Activated T-cell treated with anti-CD3 and anti-CD28 coated beads, Interleukin-2, amount 50 U/mL, for 4 hours (primary cell): ENCODE data around the gene ALPK3. TPM values are rescaled to one million over a fixed set of nuclear protein-coding genes. Genes with fewer than 3 reads are reported as not detected.

ENCODE experiments used
- ATAC-seq, 2 donors: fragments of 200-7000 bp; cut with Tn5 transposase; one replicate each; pipeline ENCODE4 v1.10.0; 2021
- DNase-seq: peaks from one replicate; pipeline ENCODE4 v3.0.0-alpha.2; 2020
- H3K27me3 Mint-ChIP-seq: one replicate; pipeline ENCODE4 v1.8.0; 2021; ENCODE audit warnings: low read depth, mixed read lengths
- H3K36me3 Mint-ChIP-seq: one replicate; pipeline ENCODE4 v1.8.0; 2022; ENCODE audit warnings: mixed read lengths; ENCODE audit not compliant: insufficient read depth
- H3K4me1 Mint-ChIP-seq: one replicate; pipeline ENCODE4 v1.8.0; 2021; ENCODE audit warnings: low read depth, mixed read lengths
- H3K4me3 Mint-ChIP-seq: one replicate; pipeline ENCODE4 v1.8.0; 2021; ENCODE audit warnings: mild to moderate bottlenecking, moderate library complexity, mixed read lengths
- H3K9me3 Mint-ChIP-seq: one replicate; pipeline ENCODE4 v1.8.0; 2021; ENCODE audit warnings: mixed read lengths
- total RNA-seq, 3 donors: library from RNA; stranded (reverse); gene quantifications; one replicate each; pipeline ENCODE4 v1.2.1, GENCODE V29; 2021

The ALPK3 gene
- total RNA-seq, 3 donors from 2014 or later, result 0.05 to 0.13 (median 0.11) TPM

DNA sequence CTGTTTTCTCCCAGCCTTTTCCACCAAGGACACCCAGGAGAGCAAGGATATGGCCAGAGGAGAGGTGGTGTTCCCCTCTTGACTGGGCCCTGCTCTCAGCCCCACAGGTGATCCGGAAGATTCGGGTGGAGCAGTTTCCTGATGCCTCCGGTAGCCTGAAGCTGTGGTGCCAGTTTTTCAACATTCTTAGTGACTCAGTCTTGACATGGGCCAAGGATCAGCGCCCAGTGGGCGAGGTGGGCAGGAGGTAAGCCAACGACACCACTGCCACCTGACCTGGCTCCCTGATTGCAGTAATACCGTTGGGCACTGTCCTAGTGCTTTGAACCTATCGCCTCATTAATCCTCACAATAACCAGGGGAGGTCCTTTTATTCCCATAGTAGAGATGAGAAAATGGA is 42.0 kb downstream of the ALPK3 start:
- H3K4me3 Mint-ChIP-seq, result no peak overlapping the region
- ATAC-seq (no peak), DNase-seq (no peak)
- H3K9me3 Mint-ChIP-seq, result no peaks in the 10 kb centered on the region
- H3K36me3 Mint-ChIP-seq, result no peaks in the 10 kb centered on the region
- H3K4me1 Mint-ChIP-seq, result no peaks in the 10 kb centered on the region
- no peaks in the 10 kb centered on the region for H3K27me3 Mint-ChIP-seq

DNA sequence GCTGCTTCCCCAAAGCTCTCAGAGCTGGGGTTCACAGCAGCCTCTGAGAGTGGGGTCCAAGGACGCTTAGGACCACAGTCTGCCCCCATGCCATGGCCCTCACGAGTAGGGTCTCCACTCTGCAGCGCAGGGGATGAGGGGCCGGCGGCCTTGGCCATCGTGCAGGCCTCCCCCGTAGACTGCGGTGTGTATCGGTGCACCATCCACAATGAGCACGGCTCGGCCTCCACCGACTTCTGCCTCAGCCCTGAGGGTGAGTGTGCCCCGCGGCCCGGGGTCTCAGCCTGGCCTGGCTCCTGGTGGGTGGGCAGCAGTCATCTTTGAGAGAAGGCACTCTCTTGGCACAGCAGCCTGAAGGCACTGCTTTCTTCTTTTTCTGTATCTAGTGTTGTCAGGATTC is 42.5 kb downstream of the ALPK3 start:
- DNase-seq (no peak), ATAC-seq (no peak)
- no peaks in the 10 kb centered on the region for H3K27me3 Mint-ChIP-seq
- H3K9me3 Mint-ChIP-seq, result no peaks in the 10 kb centered on the region
- no peaks in the 10 kb centered on the region for H3K36me3 Mint-ChIP-seq
- no peaks in the 10 kb centered on the region for H3K4me1 Mint-ChIP-seq
- no peak overlapping the region for H3K4me3 Mint-ChIP-seq

DNA sequence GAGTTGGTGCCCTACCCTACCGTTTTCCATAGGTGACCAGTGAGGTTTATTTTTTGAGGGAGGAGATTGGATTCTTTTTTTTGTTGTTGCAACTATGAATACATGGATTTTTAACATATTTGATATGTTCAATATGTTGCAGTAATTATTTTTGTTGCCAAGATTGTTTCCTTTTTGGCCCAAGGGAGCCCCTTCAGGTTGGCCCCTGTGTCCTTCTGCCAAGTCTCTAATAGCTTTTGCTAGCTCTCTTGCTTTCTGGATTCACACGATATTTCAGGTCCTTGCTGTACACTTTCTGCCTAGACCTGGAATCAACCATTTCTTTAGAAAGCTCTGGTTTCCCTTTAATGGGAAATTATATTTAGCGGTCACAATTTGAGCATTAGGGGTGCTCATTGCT is 44.6 kb downstream of the ALPK3 start:
- H3K27me3 Mint-ChIP-seq, result no peaks in the 10 kb centered on the region
- ATAC-seq (no peak), DNase-seq (no peak)
- H3K4me1 Mint-ChIP-seq, result no peaks in the 10 kb centered on the region
- no peaks in the 10 kb centered on the region for H3K9me3 Mint-ChIP-seq
- no peaks in the 10 kb centered on the region for H3K36me3 Mint-ChIP-seq
- H3K4me3 Mint-ChIP-seq, result no peak overlapping the region

DNA sequence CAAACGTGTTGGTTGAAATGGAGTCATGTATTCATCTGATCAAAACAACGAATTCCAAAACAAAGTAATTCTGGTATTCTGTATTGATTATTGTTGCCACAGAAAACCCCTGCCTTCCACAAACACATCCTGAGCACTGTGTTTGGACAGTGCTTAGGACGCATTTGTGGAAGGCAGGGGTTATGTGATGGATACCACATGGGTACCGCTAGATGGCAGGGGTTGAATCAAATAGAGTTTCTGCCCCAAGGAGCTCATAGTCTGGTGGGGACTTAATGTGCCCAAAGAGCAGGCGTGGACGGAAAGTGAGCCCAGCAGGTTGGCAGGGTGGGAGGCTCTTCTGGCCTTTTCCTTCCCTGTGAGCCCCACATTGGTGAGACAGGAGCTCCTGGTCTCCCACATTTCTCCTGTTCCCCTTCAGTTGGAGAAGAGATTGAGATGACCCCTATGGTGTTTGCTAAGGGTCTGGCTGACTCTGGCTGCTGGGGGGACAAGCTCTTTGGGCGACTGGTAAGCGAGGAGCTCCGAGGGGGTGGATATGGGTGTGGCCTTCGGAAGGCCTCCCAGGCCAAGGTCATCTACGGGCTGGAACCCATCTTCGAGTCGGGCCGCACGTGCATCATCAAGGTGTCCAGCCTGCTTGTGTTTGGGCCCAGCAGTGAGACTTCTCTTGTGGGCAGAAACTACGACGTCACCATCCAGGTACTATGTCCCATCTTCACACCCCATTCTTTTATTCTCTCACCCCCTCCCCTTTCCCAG is 45.2 kb downstream of the ALPK3 start:
- no peaks in the 10 kb centered on the region for H3K27me3 Mint-ChIP-seq
- ATAC-seq, result no peak
- H3K4me1 Mint-ChIP-seq, result no peaks in the 10 kb centered on the region
- H3K36me3 Mint-ChIP-seq, result no peaks in the 10 kb centered on the region
- H3K4me3 Mint-ChIP-seq, result no peak overlapping the region
- DNase-seq, result no peak
- H3K9me3 Mint-ChIP-seq, result no peaks in the 10 kb centered on the region

DNA sequence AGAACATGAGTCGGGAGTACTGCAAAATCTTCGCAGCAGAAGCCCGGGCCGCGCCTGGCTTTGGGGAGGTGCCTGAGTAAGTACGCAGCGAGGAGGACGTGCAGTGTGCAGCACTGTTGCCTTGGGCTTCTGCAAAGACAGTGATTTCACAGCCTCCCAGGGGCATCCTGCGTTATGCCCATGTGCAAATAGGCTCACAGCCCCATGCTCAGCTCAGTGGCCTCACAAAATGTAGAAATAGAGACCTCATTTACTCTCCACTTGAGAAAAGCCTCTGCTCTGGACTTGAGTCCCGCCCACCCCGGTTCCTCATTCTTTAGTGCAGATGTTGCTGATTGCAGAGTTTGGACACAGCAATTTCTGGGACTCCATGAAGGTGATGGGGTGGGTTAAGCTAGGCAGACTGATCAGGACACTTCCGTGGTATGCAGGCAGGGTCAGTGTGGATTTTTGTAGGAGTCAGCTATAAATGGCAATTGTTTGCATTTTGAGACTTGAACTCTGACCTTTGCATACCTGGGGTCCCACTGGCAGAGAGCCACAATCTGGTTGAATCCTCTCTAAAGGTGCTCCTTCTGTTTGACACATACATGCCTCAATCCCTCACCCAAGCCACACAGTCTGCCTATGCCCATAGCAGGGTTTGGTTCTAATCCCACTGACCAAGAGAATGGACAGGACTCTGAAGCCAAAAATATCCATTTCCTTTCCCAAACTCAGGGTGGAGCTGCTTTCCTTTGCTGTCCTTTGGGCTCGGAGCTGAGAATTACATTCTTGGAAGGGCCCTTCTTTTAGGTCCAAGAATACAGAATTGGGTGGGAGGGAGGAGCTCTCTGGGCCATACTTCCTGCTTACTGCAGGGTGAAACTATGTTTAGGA is 46.6 kb downstream of the ALPK3 start:
- no peak overlapping the region for H3K4me3 Mint-ChIP-seq
- no peaks in the 10 kb centered on the region for H3K27me3 Mint-ChIP-seq
- H3K9me3 Mint-ChIP-seq, result no peaks in the 10 kb centered on the region
- no peaks in the 10 kb centered on the region for H3K36me3 Mint-ChIP-seq
- H3K4me1 Mint-ChIP-seq, result no peaks in the 10 kb centered on the region
- no peak for ATAC-seq
- no peak for DNase-seq

DNA sequence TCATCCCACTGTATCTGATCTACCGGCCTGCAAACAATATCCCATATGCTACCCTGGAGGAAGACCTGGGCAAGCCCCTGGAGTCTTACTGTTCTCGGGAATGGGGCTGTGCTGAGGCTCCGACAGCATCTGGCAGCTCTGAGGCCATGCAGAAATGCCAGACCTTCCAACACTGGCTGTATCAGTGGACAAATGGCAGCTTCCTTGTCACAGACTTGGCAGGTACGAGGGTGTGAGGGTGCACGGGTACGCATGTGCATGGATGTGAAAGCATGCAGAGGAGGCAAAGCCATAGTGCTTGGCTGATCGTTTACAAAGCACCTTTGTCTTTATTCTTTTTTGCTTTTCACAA is 47.3 kb downstream of the ALPK3 start:
- no peaks in the 10 kb centered on the region for H3K36me3 Mint-ChIP-seq
- no peaks in the 10 kb centered on the region for H3K9me3 Mint-ChIP-seq
- H3K27me3 Mint-ChIP-seq, result no peaks in the 10 kb centered on the region
- H3K4me3 Mint-ChIP-seq, result no peak overlapping the region
- ATAC-seq (no peak), DNase-seq (no peak)
- H3K4me1 Mint-ChIP-seq, result no peaks in the 10 kb centered on the region

DNA sequence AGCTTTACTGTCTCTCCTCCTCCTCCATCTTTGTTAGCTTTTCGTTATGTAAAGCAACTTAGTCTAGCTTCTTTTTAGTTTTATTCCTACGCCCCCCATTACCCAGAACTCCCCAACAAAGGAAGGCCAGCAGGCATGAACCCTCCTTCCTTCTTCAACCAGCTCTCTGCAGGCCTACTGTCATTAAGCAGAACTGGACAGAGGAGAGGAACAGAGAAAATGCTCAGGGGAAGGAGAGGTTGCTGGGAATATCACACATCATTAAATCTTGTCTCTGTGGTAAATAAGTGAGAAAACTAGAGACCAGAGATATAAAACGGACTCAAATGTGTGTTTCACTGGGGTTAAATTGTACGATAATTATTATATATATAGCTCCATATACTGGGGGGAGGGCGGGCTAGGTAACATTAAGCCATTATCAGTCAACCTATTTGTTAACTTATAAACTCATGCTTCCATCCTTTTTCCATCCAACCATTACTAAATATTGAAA is 48.0 kb downstream of the ALPK3 start:
- H3K4me3 Mint-ChIP-seq, result no peak overlapping the region
- no peaks in the 10 kb centered on the region for H3K36me3 Mint-ChIP-seq
- no peaks in the 10 kb centered on the region for H3K9me3 Mint-ChIP-seq
- ATAC-seq (no peak), DNase-seq (no peak)
- no peaks in the 10 kb centered on the region for H3K4me1 Mint-ChIP-seq
- no peaks in the 10 kb centered on the region for H3K27me3 Mint-ChIP-seq

DNA sequence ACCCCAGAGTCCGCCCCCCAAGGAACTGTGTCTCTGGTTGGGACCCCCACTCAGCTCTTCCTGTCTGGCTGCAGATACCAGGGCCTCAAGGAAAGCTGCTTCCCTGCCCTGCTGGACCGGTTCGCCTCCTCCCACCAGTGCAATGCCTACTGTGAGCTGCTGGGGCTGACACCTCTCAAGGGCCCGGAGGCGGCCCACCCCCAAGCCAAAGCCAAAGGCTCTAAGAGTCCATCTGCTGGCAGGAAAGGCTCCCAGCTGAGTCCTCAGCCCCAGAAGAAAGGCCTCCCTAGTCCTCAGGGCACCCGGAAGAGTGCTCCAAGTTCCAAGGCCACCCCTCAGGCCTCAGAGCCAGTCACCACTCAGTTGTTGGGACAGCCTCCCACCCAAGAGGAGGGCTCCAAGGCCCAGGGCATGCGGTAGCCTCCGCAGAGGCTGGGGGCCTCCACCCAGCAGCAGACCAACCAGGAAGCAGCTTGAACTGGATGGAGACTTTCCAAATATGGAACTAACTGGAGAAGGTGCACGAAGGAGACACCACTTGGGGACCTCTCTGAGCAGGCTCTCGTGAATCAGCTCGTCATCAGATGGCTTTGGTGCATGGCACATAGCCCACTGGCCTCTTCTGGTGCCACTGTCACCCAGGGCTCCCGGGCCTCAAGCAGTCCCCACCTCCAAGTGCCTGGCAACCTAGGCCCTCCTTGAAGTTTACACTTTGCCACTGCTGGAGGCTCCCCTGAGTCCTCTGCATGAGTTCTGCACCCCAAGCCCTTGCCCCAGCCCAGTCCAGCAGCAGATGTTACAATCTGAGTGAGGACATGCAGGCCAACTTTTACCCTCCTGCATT is 51.1 kb downstream of the ALPK3 start:
- no peak for DNase-seq
- ATAC-seq, result no peak
- Mint-ChIP-seq H3K4me1 (no peaks in the 10 kb centered on the region), H3K36me3 (no peaks in the 10 kb centered on the region), H3K4me3 (no peak overlapping the region), H3K27me3 (no peaks in the 10 kb centered on the region), H3K9me3 (no peaks in the 10 kb centered on the region)

DNA sequence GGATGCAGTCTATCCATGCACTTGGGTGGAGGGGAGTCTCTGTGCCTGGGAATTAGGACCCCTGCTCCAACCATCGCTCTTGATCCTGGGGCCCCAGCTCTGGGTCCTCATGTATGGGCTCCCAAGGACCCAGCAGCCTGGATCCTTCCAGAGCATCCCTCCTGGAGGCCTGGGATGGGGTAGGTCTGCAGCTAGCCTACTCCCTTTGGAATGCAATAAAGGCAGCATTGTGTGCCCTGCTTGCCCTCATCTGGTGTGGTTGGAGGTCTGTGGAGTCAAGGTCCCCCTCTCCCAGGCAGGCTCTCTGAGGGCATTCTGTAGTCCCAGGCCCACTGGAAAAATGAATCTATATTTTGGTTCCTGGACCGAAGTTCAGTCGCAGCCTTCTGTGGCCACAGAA is 52.4 kb downstream of the ALPK3 start:
- H3K4me3 Mint-ChIP-seq, result no peak overlapping the region
- no peaks in the 10 kb centered on the region for H3K4me1 Mint-ChIP-seq
- no peaks in the 10 kb centered on the region for H3K9me3 Mint-ChIP-seq
- no peaks in the 10 kb centered on the region for H3K27me3 Mint-ChIP-seq
- ATAC-seq (no peak), DNase-seq (no peak)
- H3K36me3 Mint-ChIP-seq, result no peaks in the 10 kb centered on the region

DNA sequence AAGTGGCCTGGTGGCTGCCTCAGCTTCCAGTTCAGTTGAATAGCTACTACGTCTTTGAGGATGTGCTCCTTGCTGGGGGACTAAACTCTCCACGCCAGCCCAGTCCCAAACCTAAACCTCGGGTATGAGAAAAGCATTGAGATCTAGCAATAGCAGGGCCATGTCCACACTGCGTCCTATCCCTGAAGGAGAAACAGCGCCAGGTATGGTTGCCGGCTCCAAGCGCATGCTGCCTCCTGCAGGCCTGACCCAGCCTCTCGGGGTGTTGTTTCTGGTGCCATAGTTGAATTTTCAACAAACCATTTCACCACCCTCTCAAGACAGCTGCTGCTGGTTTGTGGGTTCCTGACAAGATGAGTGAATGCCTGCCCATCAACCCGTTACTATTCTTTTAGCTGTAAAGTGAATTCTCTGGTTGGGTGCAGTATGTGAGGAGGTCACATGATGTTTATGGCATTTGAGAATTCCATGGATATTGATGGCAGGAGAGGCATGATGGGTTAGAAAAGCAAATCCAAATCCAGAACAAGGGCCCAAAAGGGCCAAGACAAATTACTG is 54.4 kb downstream of the ALPK3 start:
- Mint-ChIP-seq H3K27me3 (no peaks in the 10 kb centered on the region), H3K9me3 (no peaks in the 10 kb centered on the region), H3K36me3 (no peaks in the 10 kb centered on the region), H3K4me1 (no peaks in the 10 kb centered on the region), H3K4me3 (no peak overlapping the region)
- no peak for DNase-seq
- ATAC-seq, result no peak

DNA sequence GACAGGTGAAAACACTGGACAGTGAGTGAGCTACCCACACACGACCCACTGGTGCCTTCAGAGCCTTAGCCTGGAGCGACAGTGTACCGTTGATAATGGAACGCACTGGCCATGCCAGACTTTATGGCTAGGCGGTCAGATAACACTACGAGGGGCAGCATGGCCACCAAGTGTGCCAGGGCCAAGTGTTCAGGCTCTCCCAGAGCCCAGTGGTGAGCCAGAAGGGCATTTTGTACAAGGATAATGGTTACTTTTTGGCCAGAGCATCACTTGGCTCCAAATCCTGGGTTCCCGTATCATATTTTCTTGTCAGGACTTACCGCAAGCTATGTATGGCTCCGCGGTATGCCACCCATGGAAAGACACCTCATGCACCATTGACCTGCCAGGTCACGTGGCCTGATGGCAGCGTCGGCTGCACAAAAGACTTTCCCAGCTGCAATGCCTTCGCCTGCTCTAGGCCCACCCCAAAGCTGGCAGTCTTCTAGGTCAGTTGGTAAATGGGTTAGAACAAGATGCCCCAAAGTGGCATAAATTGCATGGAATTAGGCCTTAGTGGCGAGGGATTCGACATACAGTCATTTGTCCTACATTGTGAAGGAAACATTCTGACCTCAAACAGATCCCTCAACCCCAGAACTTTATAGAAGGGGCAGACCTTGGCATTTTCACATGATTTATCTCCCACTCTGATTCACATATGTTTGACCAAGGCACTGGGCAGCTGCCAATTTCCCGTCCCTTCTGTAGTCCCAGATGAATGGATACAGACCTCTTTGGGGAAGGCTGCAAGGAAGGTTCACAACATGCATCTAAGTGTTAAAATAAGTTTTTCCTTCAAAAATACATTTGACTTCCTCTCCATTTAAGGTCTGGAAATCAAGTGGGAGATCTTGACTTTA is 55.1 kb downstream of the ALPK3 start:
- no peaks in the 10 kb centered on the region for H3K27me3 Mint-ChIP-seq
- H3K4me1 Mint-ChIP-seq, result no peaks in the 10 kb centered on the region
- ATAC-seq, result no peak
- DNase-seq, result no peak
- H3K4me3 Mint-ChIP-seq, result no peak overlapping the region
- no peaks in the 10 kb centered on the region for H3K36me3 Mint-ChIP-seq
- H3K9me3 Mint-ChIP-seq, result no peaks in the 10 kb centered on the region

DNA sequence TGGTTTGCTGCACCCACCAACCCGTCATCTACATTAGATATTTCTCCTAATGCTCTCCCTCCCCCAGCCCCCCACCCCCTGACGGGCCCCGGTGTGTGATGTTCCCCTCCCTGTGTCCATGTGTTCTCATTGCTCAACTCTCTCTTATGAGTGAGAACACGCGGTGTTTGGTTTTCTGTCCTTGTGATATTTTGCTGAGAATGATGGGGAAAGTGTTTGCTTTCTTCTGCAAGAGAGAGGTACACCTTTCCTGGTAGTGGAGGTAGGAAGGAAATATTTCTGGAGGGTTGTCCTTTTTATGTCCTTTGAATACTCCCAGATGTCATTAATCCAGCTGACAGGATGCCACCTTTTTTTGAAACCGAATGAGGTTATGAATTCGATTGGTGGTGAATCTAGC is 56.8 kb downstream of the ALPK3 start:
- Mint-ChIP-seq H3K9me3 (no peaks in the 10 kb centered on the region), H3K4me3 (no peak overlapping the region), H3K36me3 (no peaks in the 10 kb centered on the region), H3K4me1 (no peaks in the 10 kb centered on the region), H3K27me3 (no peaks in the 10 kb centered on the region)
- no peak for DNase-seq
- no peak for ATAC-seq

DNA sequence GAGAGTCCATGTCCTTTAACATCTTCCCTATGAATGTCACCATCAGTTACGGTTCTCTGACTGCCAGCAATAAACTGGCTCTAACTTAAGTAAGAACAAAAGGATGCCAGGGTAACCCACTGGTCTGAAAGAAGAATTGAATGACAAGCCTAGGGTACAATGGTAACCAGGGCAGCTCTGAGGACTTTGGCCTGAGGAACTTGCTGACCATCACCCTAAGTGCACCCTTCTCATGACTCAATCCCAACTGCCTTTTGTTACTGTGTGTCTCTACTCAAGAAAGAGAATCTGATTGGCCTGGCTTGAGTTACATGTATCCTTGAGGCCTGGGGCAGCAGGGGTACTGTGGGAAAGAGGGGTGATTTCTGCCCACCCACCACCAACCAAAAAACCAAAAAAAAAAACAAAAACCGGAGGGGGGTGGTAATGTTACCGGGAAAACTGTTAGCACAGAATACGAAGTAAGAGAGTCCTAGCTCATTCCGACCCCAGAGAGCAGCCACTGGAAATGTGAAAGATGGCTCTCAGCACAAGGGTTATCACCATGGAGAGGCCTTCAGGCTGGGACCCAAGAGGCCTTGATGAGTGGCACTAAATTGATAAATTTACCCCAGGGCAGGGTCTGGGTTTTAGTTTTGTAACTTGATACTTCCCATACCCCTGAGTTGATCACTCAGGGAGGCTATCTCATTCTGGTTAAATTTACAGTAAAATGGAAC is 58.0 kb downstream of the ALPK3 start:
- Mint-ChIP-seq H3K4me1 (no peaks in the 10 kb centered on the region), H3K9me3 (no peaks in the 10 kb centered on the region), H3K4me3 (no peak overlapping the region), H3K27me3 (no peaks in the 10 kb centered on the region), H3K36me3 (no peaks in the 10 kb centered on the region)
- ATAC-seq, result no peak
- DNase-seq, result no peak
